ENCODE results near the gene GRB10. TPM values are rescaled to one million over a fixed set of nuclear protein-coding genes. Genes with fewer than 3 reads are reported as not detected.

Gene GRB10
- total and polyA plus RNA-seq, 2 donors (not counting 3 experiments of a cell fraction or from before 2014, with no cell fraction given) = 43.7 to 240 TPM

GRCh38 chr7:50733552-50733951 lies 49.1 kb downstream of the GRB10 start:
- Histone ChIP-seq H3K4me3 (replicated peaks in 1 of 3; ENCODE audit: insufficient read depth in 1 of 3, low read depth in 1 of 3, low read length in 3 of 3) (no peak overlapping the region), H3K27ac (ENCODE audit: insufficient read depth, low read depth, low read length) (no peak overlapping the region), H3K27me3 (ENCODE audit: control insufficient read depth in 2 of 2, insufficient read depth in 2 of 2, low read length in 2 of 2) (no peaks in the 10 kb centered on the region), H3K9me3 (replicated peaks; ENCODE audit: control insufficient read depth, insufficient read depth, low read length) (no peaks in the 10 kb centered on the region), H3K4me1 (ENCODE audit: control insufficient read depth, extremely low read depth, insufficient read depth, low read length) (peaks cover 17% of the 10 kb centered on the region), H4K20me1 (replicated peaks; ENCODE audit: control insufficient read depth, extremely low read depth, insufficient read depth, low read length) (peaks cover 4% of the 10 kb centered on the region), H3K36me3 (ENCODE audit: control insufficient read depth in 2 of 2, extremely low read depth in 1 of 2, insufficient read depth in 2 of 2, low read length in 2 of 2) (peaks cover 0 to 7% of the 10 kb centered on the region in 2 experiments), H2AFZ (ENCODE audit: low read depth, low read length) (no peak overlapping the region), H3K9ac (replicated peaks; ENCODE audit: extremely low read depth, insufficient read depth, low read length) (no peak overlapping the region), H3K4me2 (ENCODE audit: insufficient read depth, low read length) (no peak overlapping the region), H3K79me2 (ENCODE audit: control insufficient read depth, insufficient read depth, low read length) (peaks cover 96% of the 10 kb centered on the region), H3K9me1 (replicated peaks; ENCODE audit: control insufficient read depth, extremely low read depth, insufficient read depth, low read length) (no peaks in the 10 kb centered on the region)
- DNase-seq (ENCODE audit: low read depth, low spot score) = no peak
- intact Hi-C loops (cut with micrococcal nuclease) (no loop called here), dilution Hi-C loops (cut with MboI; ENCODE audit: extremely low pct_ligation_motif_present, low sequenced_read_pairs) (no loop called here)
- ChIA-PET POLR2A (no interaction called here), CTCF (no interaction called here)
- BruUV-seq (replicated peaks) = no TSS peak
- TF ChIP-seq FOS (IDR thresholded peaks at IDR 0.05; ENCODE audit: borderline replicate concordance, insufficient read depth, low read length) (no peak), JUN (IDR thresholded peaks at IDR 0.05; ENCODE audit: borderline replicate concordance, insufficient read depth, insufficient read length, low read depth) (no peak), POLR2AphosphoS5 (IDR thresholded peaks at IDR 0.05; ENCODE audit: insufficient read depth, low read depth, low read length) (no peak), CTCF (IDR thresholded peaks at IDR 0.05; ENCODE audit: extremely low read depth in 1 of 2, insufficient read depth in 1 of 2, low read depth in 1 of 2, low read length in 2 of 2) (no peak), MAX (IDR thresholded peaks at IDR 0.05; ENCODE audit: insufficient read depth, insufficient read length) (no peak), POLR2A (IDR thresholded peaks at IDR 0.05; ENCODE audit: low read depth, low read length) (no peak), GATA2 (IDR thresholded peaks at IDR 0.05; ENCODE audit: insufficient read depth, insufficient read length, low read depth, low read length) (no peak), EZH2 (IDR thresholded peaks at IDR 0.05; ENCODE audit: borderline replicate concordance, low read depth, low read length, severe bottlenecking) (no peak), MYC (IDR thresholded peaks at IDR 0.05; ENCODE audit: low read depth, low read length) (no peak)
- FAIRE-seq = no peak

Measured in endothelial cell of umbilical vein (primary cell).